Stimulated activated CD4-positive, alpha-beta T cell treated with anti-CD3 and anti-CD28 coated beads, Interleukin-4, amount 100 ng/mL, for 4 hours (primary cell): ENCODE data around the gene GOLGA6L10.
"Not testable (repeated sequence)": the region's sequence is repeated elsewhere in the genome, so short reads cannot be mapped to it uniquely, and the experiment has no call there.

Experiments
- DNase-seq, 2 experiments: peaks; one replicate each; pipeline ENCODE4 v3.0.0-alpha.2; 2020

Gene GOLGA6L10

GRCh38 chr15:82338573-82338972 is 10.7 kb downstream of the GOLGA6L10 start:
- DNase-seq = not testable (repeated sequence)

- DNase-seq = not testable (repeated sequence)
These were observed 11.2 kb downstream of the GOLGA6L10 start for GRCh38 chr15:82338053-82338452.

- not testable (repeated sequence) for DNase-seq
These were observed 12.2 kb downstream of the GOLGA6L10 start for GRCh38 chr15:82337051-82337450.

GRCh38 chr15:82336180-82336647 is 13.1 kb downstream of the GOLGA6L10 start:
- not testable (repeated sequence) for DNase-seq

- not testable (repeated sequence) for DNase-seq
These were observed 14.3 kb downstream of the GOLGA6L10 start for GRCh38 chr15:82335006-82335405.

- DNase-seq = not testable (repeated sequence)
These were observed 14.7 kb downstream of the GOLGA6L10 start for GRCh38 chr15:82334554-82334932.

- not testable (repeated sequence) for DNase-seq
These were observed 15.4 kb downstream of the GOLGA6L10 start for GRCh38 chr15:82333603-82334553.

GRCh38 chr15:82332711-82333602 is 16.3 kb downstream of the GOLGA6L10 start:
- DNase-seq = not testable (repeated sequence)

- not testable (repeated sequence) for DNase-seq
These were observed 17.5 kb downstream of the GOLGA6L10 start for GRCh38 chr15:82331576-82332304.

GRCh38 chr15:82330921-82331320 is 18.4 kb downstream of the GOLGA6L10 start:
- not testable (repeated sequence) for DNase-seq

- not testable (repeated sequence) for DNase-seq
These were observed 20.2 kb downstream of the GOLGA6L10 start for GRCh38 chr15:82329039-82329438.

GRCh38 chr15:82327372-82327771 is 21.9 kb downstream of the GOLGA6L10 start:
- DNase-seq = not testable (repeated sequence)

- not testable (repeated sequence) for DNase-seq
These were observed 22.4 kb downstream of the GOLGA6L10 start for GRCh38 chr15:82326896-82327295.

- DNase-seq = not testable (repeated sequence)
These were observed 23.6 kb downstream of the GOLGA6L10 start for GRCh38 chr15:82325646-82326045.

GRCh38 chr15:82324831-82325230 is 24.4 kb downstream of the GOLGA6L10 start:
- not testable (repeated sequence) for DNase-seq

GRCh38 chr15:82322488-82322887 is 26.8 kb downstream of the GOLGA6L10 start:
- not testable (repeated sequence) for DNase-seq

- not testable (repeated sequence) for DNase-seq
These were observed 28.4 kb downstream of the GOLGA6L10 start for GRCh38 chr15:82320861-82321260.

- not testable (repeated sequence) for DNase-seq
These were observed 29.6 kb downstream of the GOLGA6L10 start for GRCh38 chr15:82319522-82320278.

- not testable (repeated sequence) for DNase-seq
These were observed 31.0 kb downstream of the GOLGA6L10 start for GRCh38 chr15:82318281-82318680.

GRCh38 chr15:82317516-82317915 is 31.8 kb downstream of the GOLGA6L10 start:
- DNase-seq = not testable (repeated sequence)

GRCh38 chr15:82317091-82317489 is 32.2 kb downstream of the GOLGA6L10 start:
- no peak for DNase-seq
